Measurements from ENCODE around the gene GAB1.

The GAB1 gene

DNA sequence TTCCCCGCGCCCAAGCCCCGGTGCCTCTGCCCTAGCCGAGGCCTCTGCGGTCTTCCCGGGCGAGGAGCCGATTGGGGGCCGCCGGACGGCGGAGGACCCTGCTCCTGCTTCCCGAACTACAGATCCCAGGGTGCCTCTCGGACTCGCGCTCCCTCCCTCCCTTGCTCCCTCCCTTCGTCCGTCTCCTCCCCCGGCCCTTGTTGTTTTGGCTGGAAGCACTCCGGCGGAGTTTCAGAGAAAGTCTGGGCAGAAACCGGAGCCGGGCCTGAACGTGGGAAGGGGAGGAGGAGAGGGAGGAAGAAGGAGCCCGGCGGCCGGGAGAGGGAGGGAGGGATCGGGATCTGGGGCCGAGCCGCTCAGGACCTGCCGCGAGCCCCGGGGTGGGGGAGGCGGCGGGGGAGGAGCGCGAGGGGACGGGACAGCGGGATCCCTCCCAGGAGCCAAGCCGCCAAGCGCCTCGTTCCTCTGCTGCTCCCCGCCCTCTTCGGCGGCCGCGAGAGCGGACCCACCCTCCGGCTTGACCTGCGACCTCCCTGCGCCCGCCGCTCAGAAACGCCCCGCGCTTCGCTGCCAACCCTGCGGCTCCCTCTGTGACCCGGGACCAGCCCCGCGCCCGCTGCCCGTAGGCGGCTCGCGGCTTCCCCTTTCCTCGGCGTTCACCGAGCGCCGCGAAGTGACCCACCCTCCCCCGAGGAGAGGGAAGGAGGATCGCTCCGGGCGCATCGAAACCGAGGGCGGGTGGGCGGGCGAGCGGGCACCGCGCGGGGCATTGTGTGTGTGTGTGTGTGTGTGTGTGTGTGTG is 496 bp upstream of the GAB1 start:
- peak overlapping the region; percentile 91 for H3K27ac ChIP-seq (ENCODE audit: low read depth in 2 of 2, low read length in 2 of 2)
- H3K9ac ChIP-seq (ENCODE audit: low read depth in 1 of 2, low read length in 2 of 2) = peak overlapping the region; percentile 75 to 93
- no peaks in the 10 kb centered on the region for H3K36me3 ChIP-seq (ENCODE audit: control insufficient read depth in 2 of 2, insufficient read depth in 2 of 2, low read length in 2 of 2)
- H3K27me3 ChIP-seq (ENCODE audit: control insufficient read depth in 2 of 2, insufficient read depth in 2 of 2, low read length in 2 of 2) = no peaks in the 10 kb centered on the region
- H3K4me3 ChIP-seq (ENCODE audit: low read length in 2 of 2) = peak overlapping the region; percentile 95 to 97
- peaks cover 3 to 4% of the 10 kb centered on the region in 2 donors for H3K4me1 ChIP-seq (ENCODE audit: control insufficient read depth in 2 of 2, insufficient read depth in 2 of 2, low read length in 2 of 2)
- no peaks in the 10 kb centered on the region for H3K9me3 ChIP-seq (ENCODE audit: control insufficient read depth in 2 of 2, low read length in 2 of 2)

DNA sequence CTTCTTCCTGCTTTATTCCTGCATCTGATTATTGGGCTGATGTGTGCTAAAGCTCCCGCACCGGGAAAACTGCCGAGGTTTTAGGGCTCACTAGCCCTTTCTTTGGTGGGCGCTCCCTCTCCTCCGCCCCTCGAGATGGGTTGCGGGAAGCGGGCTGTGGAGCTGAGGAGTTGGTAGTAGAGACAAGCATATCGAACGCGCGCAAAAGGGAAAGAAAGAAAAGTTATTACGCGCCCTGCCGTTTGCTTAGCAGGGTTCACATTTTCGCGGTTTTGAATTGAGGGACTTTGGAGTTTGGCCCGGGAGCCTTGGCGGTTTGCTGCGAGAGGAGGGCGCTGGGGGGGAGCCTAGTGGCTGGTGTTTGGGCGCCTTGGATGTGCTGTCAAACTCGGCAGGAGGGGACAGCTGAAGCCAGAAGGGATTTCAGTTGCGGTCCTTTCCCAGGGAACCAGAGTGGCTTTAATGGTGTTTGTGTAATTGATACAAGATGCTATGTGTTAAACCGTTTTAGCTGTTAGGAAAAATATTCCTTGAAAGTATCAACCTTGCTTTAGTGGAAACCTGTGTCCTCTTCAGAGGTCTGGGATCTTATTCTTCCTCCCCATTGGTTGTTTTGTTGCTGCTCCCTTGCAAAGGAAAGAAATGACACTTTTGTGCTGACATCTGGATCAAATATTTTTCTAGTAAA is 1.1 kb downstream of the GAB1 start:
- Histone ChIP-seq H3K4me1 (ENCODE audit: control insufficient read depth in 2 of 2, insufficient read depth in 2 of 2, low read length in 2 of 2) (peaks cover 8 to 10% of the 10 kb centered on the region in 2 donors), H3K27me3 (ENCODE audit: control insufficient read depth in 2 of 2, insufficient read depth in 2 of 2, low read length in 2 of 2) (no peaks in the 10 kb centered on the region), H3K9me3 (ENCODE audit: control insufficient read depth in 2 of 2, low read length in 2 of 2) (no peaks in the 10 kb centered on the region), H3K27ac (ENCODE audit: low read depth in 2 of 2, low read length in 2 of 2) (peak overlapping the region; percentile 91), H3K36me3 (ENCODE audit: control insufficient read depth in 2 of 2, insufficient read depth in 2 of 2, low read length in 2 of 2) (no peaks in the 10 kb centered on the region), H3K9ac (ENCODE audit: low read depth in 1 of 2, low read length in 2 of 2) (peak overlapping the region; percentile 91 to 93), H3K4me3 (ENCODE audit: low read length in 2 of 2) (peak overlapping the region; percentile 95 to 97)

DNA sequence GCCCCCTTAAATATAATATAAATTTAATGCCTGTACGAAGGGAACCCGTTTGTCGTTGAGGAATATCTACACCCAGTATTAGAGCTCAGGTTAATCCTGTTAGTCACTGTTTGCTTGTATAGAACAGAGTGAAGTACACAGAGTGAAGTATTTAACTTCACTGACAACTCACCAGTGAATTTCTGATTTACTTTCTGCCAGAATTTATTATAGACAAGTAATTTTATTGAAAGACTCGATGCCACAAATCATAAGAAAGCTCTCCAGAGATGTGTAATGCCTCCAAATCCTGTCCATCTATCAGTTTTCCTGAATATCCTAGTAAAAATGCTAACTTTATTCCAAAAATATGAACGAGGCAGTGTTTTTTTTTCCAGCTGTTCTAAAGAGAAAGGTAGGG is 1.6 kb downstream of the GAB1 start:
- H3K27ac ChIP-seq (ENCODE audit: low read depth in 2 of 2, low read length in 2 of 2) = peak overlapping the region in 1 of 2 donors; percentile 24
- H3K9me3 ChIP-seq (ENCODE audit: control insufficient read depth in 2 of 2, low read length in 2 of 2) = no peaks in the 10 kb centered on the region
- no peaks in the 10 kb centered on the region for H3K27me3 ChIP-seq (ENCODE audit: control insufficient read depth in 2 of 2, insufficient read depth in 2 of 2, low read length in 2 of 2)
- H3K9ac ChIP-seq (ENCODE audit: low read depth in 1 of 2, low read length in 2 of 2) = no peak overlapping the region
- peaks cover 8 to 16% of the 10 kb centered on the region in 2 donors for H3K4me1 ChIP-seq (ENCODE audit: control insufficient read depth in 2 of 2, insufficient read depth in 2 of 2, low read length in 2 of 2)
- H3K36me3 ChIP-seq (ENCODE audit: control insufficient read depth in 2 of 2, insufficient read depth in 2 of 2, low read length in 2 of 2) = no peaks in the 10 kb centered on the region
- H3K4me3 ChIP-seq (ENCODE audit: low read length in 2 of 2) = peak overlapping the region in 1 of 2 donors; percentile 95

DNA sequence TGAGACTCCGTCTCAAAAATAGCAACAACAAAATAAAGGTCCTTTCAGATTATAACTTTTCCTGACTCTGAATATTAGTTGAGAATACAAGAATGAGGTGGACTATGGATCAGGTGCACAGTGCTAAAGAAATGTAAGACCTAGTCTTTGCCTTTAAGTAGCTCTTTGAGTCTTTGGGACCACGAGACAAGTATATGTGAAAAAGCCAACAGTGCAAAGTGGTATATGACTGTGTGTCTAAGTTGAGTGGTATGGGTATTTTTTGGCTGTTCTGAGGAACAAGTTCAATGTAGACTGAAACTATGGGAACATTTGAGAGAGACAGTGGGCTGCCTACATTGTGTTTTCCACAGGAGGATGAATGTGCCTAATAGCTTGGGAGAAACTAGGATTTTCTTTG is 2.8 kb downstream of the GAB1 start:
- no peak overlapping the region for H3K27ac ChIP-seq (ENCODE audit: low read depth in 2 of 2, low read length in 2 of 2)
- H3K9me3 ChIP-seq (ENCODE audit: control insufficient read depth in 2 of 2, low read length in 2 of 2) = no peaks in the 10 kb centered on the region
- peaks cover 8 to 21% of the 10 kb centered on the region in 2 donors for H3K4me1 ChIP-seq (ENCODE audit: control insufficient read depth in 2 of 2, insufficient read depth in 2 of 2, low read length in 2 of 2)
- H3K27me3 ChIP-seq (ENCODE audit: control insufficient read depth in 2 of 2, insufficient read depth in 2 of 2, low read length in 2 of 2) = no peaks in the 10 kb centered on the region
- H3K36me3 ChIP-seq (ENCODE audit: control insufficient read depth in 2 of 2, insufficient read depth in 2 of 2, low read length in 2 of 2) = no peaks in the 10 kb centered on the region
- H3K9ac ChIP-seq (ENCODE audit: low read depth in 1 of 2, low read length in 2 of 2) = no peak overlapping the region
- H3K4me3 ChIP-seq (ENCODE audit: low read length in 2 of 2) = no peak overlapping the region

DNA sequence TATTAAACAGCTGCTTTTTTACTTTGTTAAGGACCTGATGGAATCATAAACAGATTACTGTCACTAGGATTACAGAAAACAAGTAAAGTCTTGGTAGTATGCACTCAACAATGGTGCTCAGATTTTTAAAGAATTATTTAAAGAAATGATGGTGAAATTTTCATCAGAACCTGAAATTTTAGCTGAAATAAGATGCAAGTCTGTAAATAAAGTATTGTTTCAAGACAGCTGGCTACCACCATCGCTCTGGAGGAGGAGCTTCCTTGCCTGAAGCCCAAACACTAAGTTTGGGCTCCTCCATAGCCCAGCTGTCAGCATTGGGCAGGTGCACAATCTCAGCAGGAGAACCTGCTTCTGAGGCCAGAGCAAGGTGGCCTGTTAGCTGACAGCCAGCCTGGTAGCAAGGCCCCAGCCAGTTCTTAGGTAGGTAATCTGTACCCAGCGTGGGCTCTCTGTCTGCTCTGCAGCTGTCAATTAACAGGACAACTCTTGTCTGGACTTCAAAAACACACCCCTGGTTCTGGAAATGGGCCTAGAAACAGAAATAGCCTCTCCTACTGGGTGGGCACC is 4.6 kb downstream of the GAB1 start:
- Histone ChIP-seq H3K27ac (ENCODE audit: low read depth in 2 of 2, low read length in 2 of 2) (peak overlapping the region in 1 of 2 donors; percentile 20), H3K27me3 (ENCODE audit: control insufficient read depth in 2 of 2, insufficient read depth in 2 of 2, low read length in 2 of 2) (no peaks in the 10 kb centered on the region), H3K9me3 (ENCODE audit: control insufficient read depth in 2 of 2, low read length in 2 of 2) (no peaks in the 10 kb centered on the region), H3K4me3 (ENCODE audit: low read length in 2 of 2) (no peak overlapping the region), H3K4me1 (ENCODE audit: control insufficient read depth in 2 of 2, insufficient read depth in 2 of 2, low read length in 2 of 2) (peaks cover 8 to 21% of the 10 kb centered on the region in 2 donors), H3K36me3 (ENCODE audit: control insufficient read depth in 2 of 2, insufficient read depth in 2 of 2, low read length in 2 of 2) (no peaks in the 10 kb centered on the region), H3K9ac (ENCODE audit: low read depth in 1 of 2, low read length in 2 of 2) (no peak overlapping the region)

DNA sequence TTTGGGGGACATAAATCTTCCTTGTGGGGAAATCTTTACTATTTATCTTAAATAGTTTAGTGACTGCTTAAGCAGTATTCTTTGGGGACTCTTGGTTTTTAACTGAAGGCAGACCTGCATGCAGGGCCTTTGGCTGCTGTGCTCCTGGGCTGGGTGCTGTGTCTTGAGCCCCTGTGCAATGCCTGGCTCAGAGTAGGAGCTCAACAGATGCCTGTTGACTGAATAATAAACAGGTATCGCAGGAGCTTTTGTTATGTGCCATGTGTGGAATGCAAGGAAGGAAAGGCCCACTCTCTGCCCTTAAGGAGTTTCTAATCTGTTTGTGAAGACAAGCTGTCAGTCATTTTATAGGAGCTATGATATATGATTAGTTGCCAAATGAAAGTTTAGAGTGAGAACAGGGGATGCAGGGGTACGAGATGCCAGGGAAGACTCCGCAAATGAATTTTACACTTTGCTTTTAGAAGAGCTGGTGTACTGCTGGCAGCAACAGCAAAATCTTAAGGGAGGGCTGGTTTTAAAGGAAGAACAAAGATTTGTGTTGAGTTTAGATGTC is 6.7 kb downstream of the GAB1 start:
- Histone ChIP-seq H3K27me3 (ENCODE audit: control insufficient read depth in 2 of 2, insufficient read depth in 2 of 2, low read length in 2 of 2) (no peaks in the 10 kb centered on the region), H3K9me3 (ENCODE audit: control insufficient read depth in 2 of 2, low read length in 2 of 2) (no peaks in the 10 kb centered on the region), H3K27ac (ENCODE audit: low read depth in 2 of 2, low read length in 2 of 2) (no peak overlapping the region), H3K36me3 (ENCODE audit: control insufficient read depth in 2 of 2, insufficient read depth in 2 of 2, low read length in 2 of 2) (no peaks in the 10 kb centered on the region), H3K9ac (ENCODE audit: low read depth in 1 of 2, low read length in 2 of 2) (no peak overlapping the region), H3K4me1 (ENCODE audit: control insufficient read depth in 2 of 2, insufficient read depth in 2 of 2, low read length in 2 of 2) (peaks cover 4 to 25% of the 10 kb centered on the region in 2 donors), H3K4me3 (ENCODE audit: low read length in 2 of 2) (no peak overlapping the region)

DNA sequence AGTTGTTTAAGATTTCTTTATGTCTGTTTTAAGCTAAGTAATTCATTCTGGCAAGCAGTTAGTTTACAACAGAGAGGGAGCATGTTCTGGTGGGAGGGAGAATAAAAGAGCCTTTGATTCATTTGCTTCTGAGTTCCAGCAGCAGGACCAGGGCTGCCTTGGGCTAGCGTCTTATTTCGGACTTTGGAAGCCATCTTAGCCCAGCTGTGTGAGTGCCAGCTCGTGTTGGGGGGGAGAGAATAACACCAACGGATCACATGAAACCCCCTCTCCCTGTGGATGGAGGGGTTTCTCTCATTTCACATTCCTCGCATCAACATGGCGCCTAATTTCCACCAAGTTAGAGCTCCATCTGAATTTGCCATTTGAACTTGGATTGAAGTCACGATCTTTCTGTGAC is 7.4 kb downstream of the GAB1 start:
- Histone ChIP-seq H3K4me3 (ENCODE audit: low read length in 2 of 2) (no peak overlapping the region), H3K27ac (ENCODE audit: low read depth in 2 of 2, low read length in 2 of 2) (no peak overlapping the region), H3K4me1 (ENCODE audit: control insufficient read depth in 2 of 2, insufficient read depth in 2 of 2, low read length in 2 of 2) (peaks cover 4 to 31% of the 10 kb centered on the region in 2 donors)

DNA sequence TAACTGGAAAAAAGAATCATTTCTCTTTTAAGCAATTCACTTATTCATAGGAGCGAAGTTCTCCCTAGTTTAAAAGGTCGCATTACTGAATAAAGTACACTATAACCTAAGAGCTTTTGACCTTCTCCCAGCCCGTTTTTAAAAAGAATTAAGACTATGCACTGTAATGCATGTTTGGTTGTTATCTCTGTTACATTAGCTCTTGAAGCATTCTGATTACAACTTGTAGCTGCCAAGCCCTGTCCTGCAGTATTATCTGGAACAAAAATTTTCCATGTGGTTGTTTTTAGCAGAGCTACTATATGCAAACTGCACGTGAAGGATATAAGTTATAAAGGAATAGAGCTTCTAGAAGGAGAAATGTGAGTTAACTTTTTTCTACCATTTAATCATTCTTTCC is 8.1 kb downstream of the GAB1 start:
- H3K4me1 ChIP-seq (ENCODE audit: control insufficient read depth in 2 of 2, insufficient read depth in 2 of 2, low read length in 2 of 2) = peaks cover 4 to 31% of the 10 kb centered on the region in 2 donors
- no peak overlapping the region for H3K4me3 ChIP-seq (ENCODE audit: low read length in 2 of 2)
- no peak overlapping the region for H3K9ac ChIP-seq (ENCODE audit: low read depth in 1 of 2, low read length in 2 of 2)
- no peak overlapping the region for H3K27ac ChIP-seq (ENCODE audit: low read depth in 2 of 2, low read length in 2 of 2)
- no peaks in the 10 kb centered on the region for H3K36me3 ChIP-seq (ENCODE audit: control insufficient read depth in 2 of 2, insufficient read depth in 2 of 2, low read length in 2 of 2)
- H3K9me3 ChIP-seq (ENCODE audit: control insufficient read depth in 2 of 2, low read length in 2 of 2) = no peaks in the 10 kb centered on the region
- no peaks in the 10 kb centered on the region for H3K27me3 ChIP-seq (ENCODE audit: control insufficient read depth in 2 of 2, insufficient read depth in 2 of 2, low read length in 2 of 2)

More for the DNA sequence above, 7.4 kb downstream of the GAB1 start:
- Histone ChIP-seq H3K36me3 (ENCODE audit: control insufficient read depth in 2 of 2, insufficient read depth in 2 of 2, low read length in 2 of 2) (no peaks in the 10 kb centered on the region), H3K27me3 (ENCODE audit: control insufficient read depth in 2 of 2, insufficient read depth in 2 of 2, low read length in 2 of 2) (no peaks in the 10 kb centered on the region), H3K9me3 (ENCODE audit: control insufficient read depth in 2 of 2, low read length in 2 of 2) (no peaks in the 10 kb centered on the region), H3K9ac (ENCODE audit: low read depth in 1 of 2, low read length in 2 of 2) (no peak overlapping the region)

DNA sequence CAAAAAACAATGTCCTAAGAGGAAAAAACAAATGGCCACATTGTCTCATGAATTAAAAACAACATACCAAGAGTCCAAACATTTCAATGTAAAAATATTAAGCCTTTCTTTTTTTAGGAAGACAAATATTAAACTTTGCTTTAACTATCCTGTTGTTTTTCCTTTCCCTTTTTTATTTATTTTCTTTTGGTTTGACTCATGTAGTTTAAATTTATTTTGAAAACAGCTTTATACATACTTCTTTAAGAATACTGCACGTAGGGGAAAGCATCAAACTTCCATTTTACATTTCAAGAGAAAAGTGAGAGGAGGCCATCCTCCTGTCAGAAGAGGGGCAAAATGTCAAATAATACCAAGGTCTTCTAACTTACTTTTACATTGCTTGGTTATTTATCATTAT is 8.7 kb downstream of the GAB1 start:
- Histone ChIP-seq H3K4me1 (ENCODE audit: control insufficient read depth in 2 of 2, insufficient read depth in 2 of 2, low read length in 2 of 2) (peaks cover 4 to 31% of the 10 kb centered on the region in 2 donors), H3K27me3 (ENCODE audit: control insufficient read depth in 2 of 2, insufficient read depth in 2 of 2, low read length in 2 of 2) (no peaks in the 10 kb centered on the region), H3K4me3 (ENCODE audit: low read length in 2 of 2) (no peak overlapping the region), H3K36me3 (ENCODE audit: control insufficient read depth in 2 of 2, insufficient read depth in 2 of 2, low read length in 2 of 2) (no peaks in the 10 kb centered on the region), H3K9ac (ENCODE audit: low read depth in 1 of 2, low read length in 2 of 2) (no peak overlapping the region), H3K27ac (ENCODE audit: low read depth in 2 of 2, low read length in 2 of 2) (no peak overlapping the region), H3K9me3 (ENCODE audit: control insufficient read depth in 2 of 2, low read length in 2 of 2) (no peaks in the 10 kb centered on the region)

DNA sequence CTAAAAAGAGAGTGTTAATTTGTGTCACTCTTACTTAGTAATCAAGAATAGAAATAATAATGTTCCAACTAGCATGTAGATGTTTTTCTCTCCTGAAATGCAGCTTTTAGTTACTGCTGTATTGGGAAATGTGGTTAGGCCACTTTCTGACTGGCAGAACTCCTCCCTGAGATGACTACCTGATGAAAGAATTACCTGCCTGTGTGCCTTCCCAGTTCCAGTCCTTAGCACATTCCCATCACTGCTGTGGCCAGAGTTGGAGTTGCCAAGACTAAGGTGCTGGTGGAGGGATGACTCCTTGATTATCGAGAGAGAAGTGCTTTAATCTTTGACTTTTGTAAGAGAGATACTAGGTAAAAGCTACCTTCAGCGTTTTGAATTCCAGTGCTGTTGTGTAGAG is 9.5 kb downstream of the GAB1 start:
- Histone ChIP-seq H3K36me3 (ENCODE audit: control insufficient read depth in 2 of 2, insufficient read depth in 2 of 2, low read length in 2 of 2) (no peaks in the 10 kb centered on the region), H3K27me3 (ENCODE audit: control insufficient read depth in 2 of 2, insufficient read depth in 2 of 2, low read length in 2 of 2) (no peaks in the 10 kb centered on the region), H3K27ac (ENCODE audit: low read depth in 2 of 2, low read length in 2 of 2) (no peak overlapping the region), H3K4me1 (ENCODE audit: control insufficient read depth in 2 of 2, insufficient read depth in 2 of 2, low read length in 2 of 2) (peaks cover 4 to 29% of the 10 kb centered on the region in 2 donors), H3K9ac (ENCODE audit: low read depth in 1 of 2, low read length in 2 of 2) (no peak overlapping the region), H3K9me3 (ENCODE audit: control insufficient read depth in 2 of 2, low read length in 2 of 2) (no peaks in the 10 kb centered on the region), H3K4me3 (ENCODE audit: low read length in 2 of 2) (no peak overlapping the region)

Data from mucosa of rectum (tissue), 2 donors.